DOHH2 (cell line): ENCODE data around the gene TMEM95.
A peak's percentile ranks its signal among the peaks of the same experiment; 100 is the strongest.

Experiments
- H3F3A ChIP-seq: fragments of 200-600 bp; sonication (generic), shearing (Covaris generic); 2 replicates; pipeline ENCODE4 v1.6.0; 2016; ENCODE audit warnings: antibody characterized with exemption, mild to moderate bottlenecking; ENCODE audit not compliant: control insufficient read depth, insufficient read depth
- H3K27ac ChIP-seq: fragments of 200-600 bp; sonication (generic); 2 replicates; pipeline ENCODE4 v1.5.1; 2014; ENCODE audit warnings: low read depth, mild to moderate bottlenecking, low read length, moderate library complexity
- H3K27me3 ChIP-seq: fragments of 200-600 bp; sonication (generic); 2 replicates; pipeline ENCODE4 v1.6.1; 2014; ENCODE audit warnings: mild to moderate bottlenecking, low read length, mixed read lengths; ENCODE audit not compliant: control insufficient read depth
- H3K36me3 ChIP-seq: fragments of 200-600 bp; sonication (generic); 2 replicates; pipeline ENCODE4 v1.6.1; 2014; ENCODE audit warnings: mild to moderate bottlenecking, low read length, moderate library complexity, mixed read lengths; ENCODE audit not compliant: control insufficient read depth
- H3K4me1 ChIP-seq: fragments of 200-600 bp; sonication (generic); 2 replicates; pipeline ENCODE4 v1.6.1; 2014; ENCODE audit warnings: mild to moderate bottlenecking, low read length, mixed read lengths; ENCODE audit not compliant: control insufficient read depth
- H3K4me2 ChIP-seq: fragments of 200-600 bp; sonication (generic); 2 replicates; pipeline ENCODE4 v1.6.0; 2014; ENCODE audit warnings: mild to moderate bottlenecking, low read length, moderate library complexity
- H3K4me3 ChIP-seq: fragments of 200-600 bp; sonication (generic); 2 replicates; pipeline ENCODE4 v1.5.1; 2014; ENCODE audit warnings: mild to moderate bottlenecking, low read length, mixed read lengths
- H3K79me2 ChIP-seq: fragments of 200-600 bp; sonication (generic); 2 replicates; pipeline ENCODE4 v1.6.1; 2014; ENCODE audit warnings: mild to moderate bottlenecking, low read length, mixed read lengths; ENCODE audit not compliant: control insufficient read depth
- H3K9me2 ChIP-seq: fragments of 200-600 bp; sonication (generic); replicated peaks from 2 replicates; pipeline ENCODE4 v1.6.1; 2014; ENCODE audit warnings: mild to moderate bottlenecking, low read length, mixed read lengths; ENCODE audit not compliant: control insufficient read depth
- H3K9me3 ChIP-seq: fragments of 200-600 bp; sonication (generic); 2 replicates; pipeline ENCODE4 v1.6.1; 2014; ENCODE audit warnings: antibody characterized with exemption, low read length, mixed read lengths; ENCODE audit not compliant: control insufficient read depth, insufficient read depth
- H4K20me1 ChIP-seq: fragments of 200-600 bp; sonication (generic); 2 replicates; pipeline ENCODE4 v1.6.0; 2014; ENCODE audit warnings: low read depth, mild to moderate bottlenecking, antibody characterized with exemption, low read length, moderate library complexity; ENCODE audit not compliant: control insufficient read depth, insufficient read depth
- EZH2phosphoT487 ChIP-seq: fragments of 200-600 bp; sonication (generic); IDR thresholded peaks from 2 replicates; pipeline ENCODE4 v1.6.1; 2017; ENCODE audit warnings: borderline replicate concordance, mild to moderate bottlenecking, antibody characterized with exemption, low read length, moderate library complexity, mixed read lengths
- TF ChIP-seq, protein P1 (sequence below): fragments of 200-600 bp; sonication (generic); IDR thresholded peaks from one replicate; pipeline ENCODE4 v1.5.1; 2014; ENCODE audit warnings: antibody characterized with exemption, mild to moderate bottlenecking, low read depth, low read length; ENCODE audit not compliant: poor library complexity, severe bottlenecking

The TMEM95 gene

DNA sequence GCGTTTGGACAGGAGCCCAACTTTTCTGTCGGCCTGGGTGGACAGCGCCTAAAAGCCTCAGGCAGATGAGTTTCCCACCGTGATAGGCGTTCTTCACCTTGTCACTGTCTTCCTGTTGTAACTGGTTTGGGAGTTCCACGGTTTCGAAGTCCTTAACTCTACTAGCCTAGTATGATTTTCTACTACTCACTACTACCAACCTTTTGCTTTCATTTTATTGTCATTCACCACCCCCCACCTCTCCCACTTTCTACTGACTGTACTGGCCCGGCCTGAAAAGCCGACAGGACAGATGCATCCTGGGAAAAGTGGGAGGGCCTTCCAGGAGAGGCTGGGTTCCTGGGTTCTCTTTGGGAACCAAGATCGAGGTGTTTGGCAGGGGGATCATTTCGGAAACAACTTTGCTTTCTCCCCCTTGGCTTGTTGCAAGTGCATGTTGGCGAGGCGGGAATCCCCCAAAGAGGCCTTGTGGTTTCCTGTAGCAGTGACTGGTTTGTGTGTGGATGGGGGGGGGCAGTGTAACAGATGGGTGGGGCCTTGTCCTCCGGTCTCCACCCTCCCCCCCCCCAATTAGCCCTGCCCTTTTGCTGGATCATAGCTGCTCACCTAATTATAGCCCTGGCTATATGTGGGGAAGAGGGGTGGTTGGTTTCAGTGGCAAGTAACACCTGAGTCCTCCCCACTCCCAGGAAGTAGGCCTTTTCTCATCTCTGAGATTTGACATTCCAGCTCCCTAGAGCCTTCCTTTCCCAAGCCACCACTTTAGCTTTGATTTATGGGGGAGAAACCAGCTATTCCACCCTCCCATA lies 46.1 kb upstream of the TMEM95 start:
- H3K36me3 ChIP-seq = peaks cover 62% of the 10 kb centered on the region
- peaks cover 55% of the 10 kb centered on the region for H3K79me2 ChIP-seq
- peaks cover 59% of the 10 kb centered on the region for H3F3A ChIP-seq
- H3K4me2 ChIP-seq = peak overlapping the region; percentile 73
- peak overlapping the region; percentile 84 for H3K4me3 ChIP-seq
- peak overlapping the region; percentile 87 for H3K27ac ChIP-seq
- no peak for TF ChIP-seq EZH2phosphoT487
- TF ChIP-seq, protein P1, sequence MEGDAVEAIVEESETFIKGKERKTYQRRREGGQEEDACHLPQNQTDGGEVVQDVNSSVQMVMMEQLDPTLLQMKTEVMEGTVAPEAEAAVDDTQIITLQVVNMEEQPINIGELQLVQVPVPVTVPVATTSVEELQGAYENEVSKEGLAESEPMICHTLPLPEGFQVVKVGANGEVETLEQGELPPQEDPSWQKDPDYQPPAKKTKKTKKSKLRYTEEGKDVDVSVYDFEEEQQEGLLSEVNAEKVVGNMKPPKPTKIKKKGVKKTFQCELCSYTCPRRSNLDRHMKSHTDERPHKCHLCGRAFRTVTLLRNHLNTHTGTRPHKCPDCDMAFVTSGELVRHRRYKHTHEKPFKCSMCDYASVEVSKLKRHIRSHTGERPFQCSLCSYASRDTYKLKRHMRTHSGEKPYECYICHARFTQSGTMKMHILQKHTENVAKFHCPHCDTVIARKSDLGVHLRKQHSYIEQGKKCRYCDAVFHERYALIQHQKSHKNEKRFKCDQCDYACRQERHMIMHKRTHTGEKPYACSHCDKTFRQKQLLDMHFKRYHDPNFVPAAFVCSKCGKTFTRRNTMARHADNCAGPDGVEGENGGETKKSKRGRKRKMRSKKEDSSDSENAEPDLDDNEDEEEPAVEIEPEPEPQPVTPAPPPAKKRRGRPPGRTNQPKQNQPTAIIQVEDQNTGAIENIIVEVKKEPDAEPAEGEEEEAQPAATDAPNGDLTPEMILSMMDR = no peak
- H3K4me1 ChIP-seq = peaks cover 45% of the 10 kb centered on the region
- H3K9me2 ChIP-seq = no peaks in the 10 kb centered on the region
- no peaks in the 10 kb centered on the region for H3K9me3 ChIP-seq
- H4K20me1 ChIP-seq = peaks cover 34% of the 10 kb centered on the region
- no peaks in the 10 kb centered on the region for H3K27me3 ChIP-seq

DNA sequence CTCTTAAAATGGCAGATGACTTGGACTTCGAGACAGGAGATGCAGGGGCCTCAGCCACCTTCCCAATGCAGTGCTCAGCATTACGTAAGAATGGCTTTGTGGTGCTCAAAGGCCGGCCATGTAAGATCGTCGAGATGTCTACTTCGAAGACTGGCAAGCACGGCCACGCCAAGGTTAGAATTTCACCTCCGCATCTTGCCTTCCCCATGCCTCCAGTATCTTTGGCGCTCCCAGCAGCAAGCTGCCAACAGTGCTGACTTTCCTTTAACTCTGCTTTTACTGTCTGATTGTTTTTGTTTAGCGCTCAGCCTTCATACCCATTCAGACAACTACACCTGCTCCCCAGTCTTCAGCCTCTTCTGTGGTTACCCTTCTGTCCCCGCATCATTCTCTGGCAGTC lies 45.3 kb upstream of the TMEM95 start:
- H3K79me2 ChIP-seq = peaks cover 63% of the 10 kb centered on the region
- H3K4me3 ChIP-seq = peak overlapping the region; percentile 84
- peak overlapping the region; percentile 73 for H3K4me2 ChIP-seq
- H3K27ac ChIP-seq = peak overlapping the region; percentile 87
- H3K4me1 ChIP-seq = peaks cover 53% of the 10 kb centered on the region
- no peak for TF ChIP-seq EZH2phosphoT487
- TF ChIP-seq, protein P1 = no peak
- no peaks in the 10 kb centered on the region for H3K27me3 ChIP-seq
- H3F3A ChIP-seq = peaks cover 66% of the 10 kb centered on the region
- peaks cover 34% of the 10 kb centered on the region for H4K20me1 ChIP-seq
- H3K36me3 ChIP-seq = peaks cover 69% of the 10 kb centered on the region
- H3K9me3 ChIP-seq = no peaks in the 10 kb centered on the region
- H3K9me2 ChIP-seq = no peaks in the 10 kb centered on the region

DNA sequence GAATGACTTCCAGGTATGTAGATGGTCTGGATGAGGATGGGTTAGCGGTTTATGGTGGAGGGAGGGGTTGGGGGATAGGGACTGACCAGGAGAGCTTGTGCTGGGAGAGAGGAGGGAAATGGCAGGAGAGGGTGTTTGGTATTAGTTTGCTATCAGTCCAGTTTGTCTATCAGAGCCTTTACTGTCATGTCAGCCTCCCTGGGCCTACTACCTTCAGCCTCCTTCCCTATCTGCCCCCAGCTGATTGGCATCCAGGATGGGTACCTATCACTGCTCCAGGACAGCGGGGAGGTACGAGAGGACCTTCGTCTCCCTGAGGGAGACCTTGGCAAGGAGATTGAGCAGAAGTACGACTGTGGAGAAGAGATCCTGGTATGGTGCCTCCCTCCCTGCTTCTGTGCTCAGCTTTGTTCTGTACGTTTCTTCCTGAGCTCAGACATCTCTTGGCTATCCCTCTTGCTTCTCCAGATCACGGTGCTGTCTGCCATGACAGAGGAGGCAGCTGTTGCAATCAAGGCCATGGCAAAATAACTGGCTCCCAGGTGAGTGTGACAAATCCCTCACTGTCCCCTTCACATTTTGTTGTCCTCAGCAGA lies 43.7 kb upstream of the TMEM95 start:
- H3K36me3 ChIP-seq = peaks cover 81% of the 10 kb centered on the region
- H3K9me3 ChIP-seq = no peaks in the 10 kb centered on the region
- H3K9me2 ChIP-seq = no peaks in the 10 kb centered on the region
- H3K27ac ChIP-seq = no peak overlapping the region
- H3K27me3 ChIP-seq = no peaks in the 10 kb centered on the region
- H3K79me2 ChIP-seq = peaks cover 68% of the 10 kb centered on the region
- no peak overlapping the region for H3K4me3 ChIP-seq
- H3F3A ChIP-seq = peaks cover 67% of the 10 kb centered on the region
- H3K4me1 ChIP-seq = peaks cover 58% of the 10 kb centered on the region
- peak overlapping the region; percentile 73; the same call in 1 of the 2 replicates for H3K4me2 ChIP-seq
- H4K20me1 ChIP-seq = peaks cover 34% of the 10 kb centered on the region
- TF ChIP-seq EZH2phosphoT487 = no peak
- TF ChIP-seq, protein P1 = no peak
